Cerebellar cortex (tissue), 1 donor: ENCODE results near the gene RNF214.

ENCODE experiments used
- DNase-seq: peaks from one replicate; pipeline ENCODE4 v3.0.0-alpha.2; 2015; ENCODE audit warnings: low spot score

RNF214 gene

DNA sequence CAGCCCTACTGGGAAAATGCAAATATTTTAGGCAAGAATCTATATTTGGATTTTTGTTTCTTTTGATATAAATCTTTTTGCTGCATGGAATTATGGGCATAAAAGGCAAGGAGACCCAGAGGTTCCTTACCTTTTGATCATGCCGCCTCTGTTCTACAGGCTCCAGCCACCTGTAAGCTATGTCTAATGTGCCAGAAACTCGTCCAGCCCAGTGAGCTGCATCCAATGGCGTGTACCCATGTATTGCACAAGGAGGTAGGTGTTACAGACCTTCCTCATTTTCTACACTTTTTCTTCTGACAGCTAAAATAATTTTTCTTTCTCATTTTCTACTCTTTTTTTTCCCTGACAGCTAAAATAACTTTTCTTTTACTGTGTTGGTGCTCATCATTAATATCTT is 50.5 kb downstream of the RNF214 start:
- no peak for DNase-seq

DNA sequence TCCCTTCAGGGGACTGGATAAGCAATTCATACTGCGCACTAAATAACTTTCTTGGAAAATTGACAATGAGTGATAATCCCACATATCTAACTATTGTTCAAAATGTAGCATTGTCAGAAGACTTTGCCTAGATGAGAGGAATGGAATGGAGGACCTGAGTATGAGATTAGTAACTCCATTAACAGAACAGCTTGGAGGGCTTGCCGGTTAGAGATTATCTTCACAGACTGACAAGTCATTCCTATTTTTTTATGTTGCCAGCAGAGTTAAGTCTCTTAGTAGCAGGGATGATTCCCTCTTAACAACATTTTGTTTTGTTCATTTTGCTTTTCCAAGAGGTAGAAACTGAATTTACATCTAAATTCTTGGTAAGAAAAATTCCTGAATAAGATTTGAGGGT is 51.6 kb downstream of the RNF214 start:
- no peak for DNase-seq

DNA sequence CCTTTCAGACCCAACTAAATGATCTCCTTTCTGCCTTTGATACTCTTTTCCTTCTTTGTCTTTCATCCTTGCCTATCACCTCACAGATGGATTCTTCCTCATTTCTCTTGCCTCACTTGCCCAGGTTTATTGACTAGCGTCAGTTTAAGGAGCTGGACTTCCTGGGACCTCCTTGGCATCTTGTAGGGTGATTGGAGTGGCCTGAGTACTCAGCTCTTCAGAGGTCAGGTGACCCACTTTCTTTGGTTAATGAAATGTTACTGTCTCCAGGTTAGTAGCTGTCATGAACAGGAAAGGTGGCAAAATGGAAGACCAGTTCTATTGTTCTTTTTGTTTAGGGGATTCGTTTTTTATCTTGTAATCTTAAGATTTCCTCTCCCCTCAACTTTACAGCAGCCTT is 54.1 kb downstream of the RNF214 start:
- no peak for DNase-seq

DNA sequence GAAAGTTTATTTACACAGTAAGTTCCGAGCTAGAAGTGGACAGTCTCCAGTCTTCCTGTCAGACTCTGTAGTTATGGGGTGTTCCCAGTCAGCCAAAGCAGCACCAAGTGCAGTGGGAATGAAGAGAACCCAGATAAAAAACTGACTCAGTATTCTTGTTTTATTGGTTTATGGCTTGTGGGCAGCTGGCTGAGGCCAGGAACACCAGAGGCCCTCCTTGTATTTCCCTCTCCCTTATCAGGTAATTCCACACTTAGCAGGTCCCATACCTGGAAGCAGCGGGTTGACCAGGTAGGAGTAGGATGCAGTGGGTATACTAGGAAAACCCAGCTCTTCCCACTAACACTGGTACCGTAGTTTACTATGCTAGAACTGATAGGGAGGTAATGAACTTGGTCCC is 55.2 kb downstream of the RNF214 start:
- DNase-seq: no peak

DNA sequence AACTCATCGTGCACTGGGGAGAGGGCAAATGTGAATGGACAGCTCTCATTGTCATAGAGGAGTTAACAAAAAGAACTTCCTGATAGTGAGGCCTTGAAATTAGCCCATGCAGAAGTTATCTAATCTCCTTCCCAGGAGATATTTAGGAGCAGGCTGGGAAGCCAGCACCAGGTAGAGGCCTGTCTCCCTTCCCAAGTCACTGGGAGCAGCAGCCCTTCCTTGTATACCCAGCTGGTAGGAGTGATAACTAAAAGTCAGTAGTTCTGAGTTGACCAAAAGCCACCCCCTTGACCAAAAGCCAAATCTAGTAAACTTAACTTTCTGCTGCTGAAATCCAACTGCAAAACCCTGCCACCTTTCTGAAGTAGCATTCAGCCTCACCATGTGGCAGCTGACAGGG is 57.3 kb downstream of the RNF214 start:
- DNase-seq: no peak

DNA sequence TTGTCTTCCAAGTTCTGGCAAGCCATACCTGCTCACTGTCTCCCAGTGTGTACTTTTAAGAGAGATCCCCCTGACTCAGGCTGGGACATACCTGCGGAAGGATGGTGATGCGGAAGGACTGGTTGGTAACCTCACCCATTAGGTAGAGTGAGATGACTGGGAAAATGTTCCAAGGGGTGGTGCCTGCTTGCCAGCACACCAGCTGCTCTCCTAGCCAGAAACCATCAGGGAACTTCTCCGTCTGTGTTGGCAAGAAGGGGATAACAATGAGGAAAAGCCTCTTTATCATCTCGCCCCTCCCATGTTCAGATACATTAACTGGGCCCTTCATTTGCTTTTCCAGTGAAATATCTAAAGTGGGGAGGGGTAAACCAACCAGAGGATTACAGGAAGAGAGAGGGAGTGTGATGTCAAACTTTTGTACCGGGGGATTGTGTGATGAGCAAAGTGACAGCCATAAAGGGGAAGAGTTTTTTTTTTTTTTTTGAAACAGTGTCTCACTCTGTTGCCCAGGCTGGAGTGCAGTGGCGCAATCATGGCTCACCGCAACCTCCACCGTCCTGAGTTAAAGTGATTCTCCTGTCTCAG is 58.4 kb downstream of the RNF214 start, which contains the start of gene BACE1-AS:
TSS of gene BACE1-AS (plus strand) at position 538 of the 588 bp plus-strand sequence.
- peak; percentile 52 for DNase-seq

DNA sequence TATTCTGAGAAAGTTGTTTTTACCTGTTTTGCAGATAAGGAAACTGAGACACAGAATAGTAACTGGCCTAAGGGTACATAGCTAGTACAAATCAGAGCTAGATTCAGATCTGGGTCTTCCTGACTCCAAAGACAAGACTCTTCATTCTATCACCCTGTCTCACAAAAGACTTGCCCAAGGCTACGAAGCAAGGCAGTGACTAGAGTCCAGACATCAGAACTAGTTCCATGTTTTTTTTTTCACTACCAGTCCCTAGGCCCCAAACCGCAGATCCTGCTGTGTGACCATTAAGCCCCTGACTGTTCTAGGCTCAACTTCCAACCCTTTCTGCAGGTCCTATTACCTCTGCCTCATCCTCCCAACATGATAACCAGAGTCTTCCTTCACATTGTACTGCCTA is 60.1 kb downstream of the RNF214 start:
- no peak for DNase-seq

DNA sequence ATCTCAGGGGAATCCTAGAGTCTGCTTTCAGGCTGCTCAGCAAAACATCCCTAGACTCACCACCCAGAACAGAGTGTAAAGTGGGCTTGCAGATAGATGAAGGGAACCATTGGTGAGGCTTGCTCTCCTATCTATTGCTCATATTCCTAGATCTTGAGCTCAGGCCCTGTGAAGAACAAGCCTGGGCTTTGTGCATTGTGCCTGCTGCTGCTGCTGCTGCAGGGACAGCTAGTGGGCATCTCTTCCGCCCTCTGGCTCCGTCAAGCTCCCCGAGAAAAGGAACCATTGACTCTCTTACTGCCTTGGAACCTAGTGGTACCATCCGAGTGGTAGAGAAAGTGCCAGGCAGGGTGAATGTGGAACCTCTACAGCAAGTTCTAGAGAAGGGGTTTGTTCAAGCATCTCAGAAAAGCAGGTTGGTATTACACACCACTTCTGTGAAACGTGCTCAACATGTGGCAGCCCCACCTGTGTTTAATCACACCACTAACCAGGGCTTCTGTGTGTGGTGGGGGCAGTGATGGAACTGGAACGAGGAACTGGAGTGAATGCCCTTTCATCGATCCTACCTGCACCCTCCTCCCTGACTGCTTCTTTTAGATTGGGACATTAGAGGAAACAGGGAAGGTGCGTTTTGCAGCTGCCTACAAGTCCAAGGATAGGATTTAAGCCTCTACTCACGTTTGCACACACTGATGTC is 63.1 kb downstream of the RNF214 start:
- no peak for DNase-seq

DNA sequence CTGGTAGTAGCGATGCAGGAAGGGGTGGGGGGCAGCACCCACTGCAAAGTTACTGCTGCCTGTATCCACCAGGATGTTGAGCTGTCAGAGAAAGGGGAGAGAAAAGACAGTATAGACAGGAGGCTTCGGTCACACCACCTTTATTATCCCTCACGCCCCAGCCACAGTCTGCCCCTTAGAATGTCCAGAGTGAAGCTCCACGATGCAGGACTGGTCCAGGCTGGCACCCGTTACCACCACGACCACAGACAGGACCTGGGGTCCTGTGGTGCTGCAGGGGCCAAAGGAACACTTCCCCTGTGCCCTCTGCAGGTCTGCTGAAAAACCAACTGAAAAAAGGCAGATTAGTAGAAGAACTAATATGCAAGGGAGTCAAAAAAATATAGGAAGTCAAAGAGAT is 64.4 kb downstream of the RNF214 start:
- no peak for DNase-seq

DNA sequence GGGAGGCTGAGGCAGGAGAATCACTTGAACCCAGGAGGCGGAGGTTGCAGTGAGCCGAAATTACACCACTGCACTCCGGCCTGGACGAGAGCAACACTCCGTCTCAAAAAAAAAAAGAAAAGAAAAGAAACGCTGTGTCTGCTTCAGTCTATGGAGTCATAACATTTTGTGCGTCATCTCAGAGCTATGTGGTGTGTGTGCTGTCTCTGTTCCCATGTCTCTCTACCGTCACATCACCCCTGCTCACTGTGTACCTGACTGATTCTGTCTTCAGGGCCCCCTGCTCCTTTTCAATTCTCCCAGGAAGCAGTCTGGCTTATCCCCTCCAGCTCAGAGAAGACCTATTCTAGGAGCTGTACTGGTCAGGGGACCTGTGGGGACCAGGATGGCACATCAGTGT is 65.7 kb downstream of the RNF214 start:
- no peak for DNase-seq

DNA sequence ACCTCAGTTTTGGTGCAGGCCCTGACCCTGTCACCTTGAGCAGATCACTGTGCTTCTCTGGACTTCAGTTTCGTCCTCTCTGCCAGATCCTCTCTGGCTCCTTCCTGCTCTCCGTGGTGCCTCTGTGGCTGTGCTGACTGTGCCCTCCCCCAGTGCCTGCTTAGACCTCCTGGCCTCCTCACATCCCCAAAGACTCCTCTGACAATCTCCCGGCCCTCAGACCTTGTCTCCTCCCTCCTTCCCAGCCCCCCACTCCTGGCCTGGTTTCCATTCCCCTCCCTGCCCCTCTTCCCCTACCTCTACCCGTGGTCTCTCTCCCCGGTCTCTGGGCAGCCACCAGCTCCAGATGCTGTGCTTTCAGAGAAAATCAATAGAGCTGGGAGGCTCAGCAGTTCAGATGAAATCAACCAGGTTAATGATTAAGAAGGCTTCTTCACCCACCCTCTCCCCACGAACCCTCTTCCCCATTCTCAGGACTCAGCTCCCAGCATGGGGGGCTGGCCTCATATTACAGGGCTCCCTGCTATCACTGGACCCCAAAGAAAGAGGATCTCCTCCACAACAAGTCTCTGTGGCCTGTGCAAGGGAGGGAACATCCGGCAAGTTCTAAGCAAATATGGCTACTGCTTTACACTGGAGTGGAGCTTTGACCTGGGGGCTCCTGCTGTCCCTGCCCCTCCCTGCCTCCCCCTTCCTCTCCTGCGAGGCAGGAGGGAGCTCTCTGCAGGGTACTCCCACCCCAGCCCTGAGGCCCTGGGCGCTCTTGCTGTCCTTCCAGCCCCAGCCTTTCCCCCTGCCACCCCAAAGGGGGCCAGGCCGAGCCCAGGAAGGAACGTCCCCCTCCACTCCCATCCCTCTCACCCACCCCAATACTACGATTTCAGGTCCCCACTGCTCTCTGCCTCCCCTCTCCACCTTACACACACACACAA is 67.1 kb downstream of the RNF214 start:
- no peak for DNase-seq

DNA sequence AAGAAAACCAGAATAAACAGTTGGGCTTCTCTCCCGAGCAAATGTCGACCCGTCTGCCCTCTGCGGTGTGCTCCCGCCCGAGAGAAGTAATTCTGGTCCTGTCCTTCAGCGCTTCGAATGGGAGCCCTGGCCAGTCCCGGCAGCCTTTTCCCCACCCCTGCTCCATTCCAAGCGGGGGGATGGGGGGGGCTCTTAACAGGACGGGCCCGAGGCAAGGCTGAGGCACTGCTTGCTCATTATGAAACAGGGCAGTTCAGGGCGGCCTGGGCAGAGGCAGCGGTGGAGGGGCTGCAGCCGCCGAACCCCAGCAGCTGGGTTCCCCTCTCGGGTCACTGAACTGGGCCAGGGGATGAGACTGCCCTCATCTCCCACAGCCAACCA is 67.8 kb downstream of the RNF214 start:
- DNase-seq: peak; percentile 23

DNA sequence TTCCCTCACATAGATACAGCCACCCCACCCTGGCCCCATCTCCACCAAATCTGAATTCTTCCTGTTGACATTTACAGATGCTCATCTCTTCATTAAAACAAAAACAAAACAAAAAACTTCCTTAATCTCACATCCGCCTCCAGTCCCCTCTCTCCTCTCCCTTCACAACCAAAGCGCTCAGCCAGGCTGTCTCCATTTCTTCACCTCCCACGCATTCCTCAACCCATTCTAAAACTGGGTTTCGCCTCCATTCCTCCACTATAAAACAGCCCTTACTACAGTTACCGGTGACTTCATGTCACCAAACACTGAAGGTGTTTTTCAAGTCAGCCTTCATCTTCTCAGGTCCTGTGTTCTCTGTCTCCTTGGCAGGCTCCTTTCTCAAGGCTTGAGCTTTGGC is 68.3 kb downstream of the RNF214 start:
- peak; percentile 14 for DNase-seq

DNA sequence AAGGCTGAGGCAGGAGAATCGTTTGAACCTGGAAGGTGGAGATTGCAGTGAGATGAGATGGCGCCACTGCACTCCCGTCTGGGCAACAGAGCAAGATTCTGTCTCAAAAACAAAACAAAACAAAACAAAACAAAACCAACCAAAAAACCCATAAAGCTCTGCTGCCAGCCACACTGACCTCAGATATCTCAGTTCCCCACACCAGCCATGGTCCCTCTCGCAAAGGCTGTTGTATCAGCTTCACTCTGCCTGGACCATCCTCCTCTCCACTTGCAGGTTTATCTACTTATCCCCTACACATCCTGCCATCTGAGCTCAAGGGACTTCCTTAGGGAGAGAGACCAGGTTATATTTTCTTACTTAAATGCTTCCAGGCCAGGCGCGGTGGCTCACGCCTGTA is 69.8 kb downstream of the RNF214 start:
- DNase-seq: no peak

DNA sequence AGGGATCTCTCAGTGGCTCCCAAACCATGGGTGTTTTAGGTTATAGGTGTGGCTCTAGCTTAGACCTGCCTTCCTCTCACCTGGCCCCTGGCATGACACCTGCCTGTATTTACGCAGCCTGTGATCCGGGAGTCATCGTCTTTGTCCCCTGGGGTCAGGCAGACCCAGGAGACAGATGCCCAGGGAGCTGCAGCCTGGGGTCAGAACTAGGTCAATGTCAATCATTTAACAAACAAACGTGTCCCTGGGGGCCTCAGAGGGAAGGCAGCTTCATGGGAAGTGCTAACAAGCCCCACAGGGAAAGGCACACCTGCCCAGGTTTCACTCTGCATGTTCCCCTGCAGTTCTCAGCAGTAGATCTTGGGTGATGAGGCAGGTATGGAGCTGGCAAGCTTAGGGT is 70.6 kb downstream of the RNF214 start:
- no peak for DNase-seq

DNA sequence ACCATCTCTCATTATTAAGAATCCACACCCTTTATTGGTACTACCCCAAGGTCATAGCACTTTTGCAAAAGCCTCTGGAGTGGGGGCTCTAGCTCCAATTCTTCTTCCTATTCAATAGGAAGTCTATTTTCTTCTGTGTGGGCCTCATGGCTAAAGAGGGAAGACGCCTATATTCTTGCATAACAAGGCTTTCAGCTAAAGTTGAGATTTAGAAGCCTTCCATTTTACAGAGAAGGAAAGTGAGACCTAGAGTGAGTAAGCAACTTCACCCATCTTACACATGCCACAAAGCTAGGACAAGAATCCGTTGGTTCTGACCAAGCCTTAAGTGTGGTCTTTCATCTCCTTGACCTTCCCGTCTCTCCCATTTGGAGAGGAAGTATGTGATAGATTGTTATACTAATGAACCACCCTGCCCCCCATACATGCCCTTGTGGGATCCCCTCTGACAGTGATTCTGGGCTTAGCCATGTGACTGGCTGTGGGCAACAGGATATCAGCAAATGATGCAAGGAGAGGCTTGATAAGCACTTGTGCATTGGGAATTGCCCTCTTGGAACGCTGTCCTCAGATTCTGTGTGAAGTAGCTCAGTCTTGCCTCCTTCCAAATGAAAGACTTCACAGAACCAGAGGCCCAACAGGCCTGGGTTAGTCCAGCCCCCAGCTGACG is 71.3 kb downstream of the RNF214 start:
- DNase-seq: no peak

DNA sequence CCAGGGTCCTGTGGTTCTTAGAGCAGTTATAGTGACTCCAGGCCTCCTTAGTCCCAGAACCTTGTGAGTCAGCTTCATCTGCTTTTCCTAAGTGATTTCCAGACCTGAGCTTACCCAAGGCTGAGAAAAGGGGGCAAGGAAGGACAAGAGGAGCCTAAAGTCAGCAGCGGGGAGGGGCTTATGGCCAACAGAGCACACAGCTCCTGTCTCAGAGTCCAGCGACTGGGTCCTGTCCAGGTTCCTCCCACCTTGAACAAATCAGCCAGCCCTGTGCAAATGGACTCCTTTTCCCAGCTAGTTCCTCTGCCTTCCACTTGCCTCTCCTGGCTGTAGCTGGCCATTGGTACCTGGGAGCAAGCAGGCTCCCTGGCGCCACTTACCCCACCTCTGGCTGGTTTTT is 72.7 kb downstream of the RNF214 start:
- no peak for DNase-seq

DNA sequence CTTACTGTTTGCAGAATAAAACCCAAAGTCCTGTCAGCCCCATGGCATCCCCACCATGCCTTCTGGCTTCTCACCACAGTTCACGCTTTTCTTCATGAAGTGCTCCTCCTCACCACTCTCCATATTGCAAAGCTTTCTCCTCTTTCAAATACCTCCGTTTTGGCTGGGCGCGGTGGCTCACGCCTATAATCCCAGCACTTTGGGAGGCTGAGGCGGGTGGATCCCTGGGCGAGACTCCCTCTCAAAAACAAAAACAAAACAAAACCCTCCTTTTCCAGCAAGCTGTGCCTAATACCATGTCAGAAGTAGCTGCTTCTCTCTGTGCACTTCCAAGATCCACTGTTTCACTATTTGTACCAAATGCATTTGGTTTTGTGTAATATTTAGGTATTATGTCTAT is 76.8 kb downstream of the RNF214 start:
- DNase-seq: no peak

DNA sequence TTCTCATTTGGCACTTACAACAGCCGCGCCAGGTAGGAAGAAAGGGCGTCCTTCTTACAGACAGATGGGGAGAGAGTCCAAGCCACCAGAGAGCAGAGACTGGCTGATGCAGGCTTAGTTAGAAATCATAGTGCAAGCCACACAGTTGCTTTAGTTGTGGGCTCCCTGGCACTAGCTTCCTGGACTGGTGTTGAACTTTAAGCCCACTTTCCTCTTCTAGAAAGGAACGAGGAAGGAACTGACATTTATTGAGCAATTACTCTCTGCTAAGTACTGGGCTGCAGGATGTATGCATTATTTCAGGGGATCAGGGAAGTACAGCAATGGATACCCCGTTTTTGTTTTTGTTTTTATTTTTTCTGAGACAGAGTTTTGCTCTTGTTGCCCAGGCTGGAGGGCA is 80.6 kb downstream of the RNF214 start:
- no peak for DNase-seq

DNA sequence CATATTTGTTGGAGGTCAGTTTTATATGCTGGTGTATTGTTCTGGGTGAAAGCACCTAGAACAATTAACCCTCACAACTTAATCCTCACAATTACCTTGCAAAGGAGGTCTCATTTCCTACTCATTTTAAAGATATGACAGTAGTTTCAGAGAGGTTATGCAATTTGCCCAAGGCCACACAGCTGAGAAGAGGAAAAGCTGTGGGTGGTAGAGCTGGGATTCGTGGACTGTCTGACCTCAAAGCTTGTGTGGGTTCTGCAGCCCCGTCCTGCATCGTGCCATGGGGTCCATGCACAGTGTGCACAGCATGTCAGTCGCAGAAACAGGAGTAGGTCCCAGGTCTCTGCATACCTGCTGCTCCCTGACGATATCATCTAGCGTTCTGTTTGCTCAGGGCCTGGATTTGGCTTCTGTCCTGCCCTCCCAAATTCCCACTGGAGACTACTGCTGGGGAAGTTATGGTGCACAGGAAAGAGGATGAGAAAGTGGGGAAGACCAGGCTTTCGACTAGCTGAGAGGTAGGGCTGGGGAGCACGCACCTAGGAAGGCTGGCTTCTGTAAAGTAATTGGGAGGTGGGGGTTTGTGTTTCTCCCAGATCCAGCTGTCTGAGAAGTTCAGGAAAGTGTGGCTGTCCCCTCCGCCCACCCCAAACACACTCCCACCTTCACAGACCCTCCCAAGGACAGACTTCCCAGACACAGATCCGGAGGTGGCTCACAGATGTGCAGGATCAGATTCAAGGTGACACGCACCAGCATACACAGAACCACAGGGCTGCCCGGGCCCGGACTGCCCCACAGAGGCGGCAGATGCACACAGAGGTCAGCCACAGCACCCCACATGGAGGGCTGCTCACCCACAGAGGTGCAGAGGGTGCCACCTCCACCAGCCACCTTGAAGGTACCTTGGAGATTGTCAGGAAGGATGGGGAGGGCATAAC is 81.6 kb downstream of the RNF214 start:
- DNase-seq: no peak

DNA sequence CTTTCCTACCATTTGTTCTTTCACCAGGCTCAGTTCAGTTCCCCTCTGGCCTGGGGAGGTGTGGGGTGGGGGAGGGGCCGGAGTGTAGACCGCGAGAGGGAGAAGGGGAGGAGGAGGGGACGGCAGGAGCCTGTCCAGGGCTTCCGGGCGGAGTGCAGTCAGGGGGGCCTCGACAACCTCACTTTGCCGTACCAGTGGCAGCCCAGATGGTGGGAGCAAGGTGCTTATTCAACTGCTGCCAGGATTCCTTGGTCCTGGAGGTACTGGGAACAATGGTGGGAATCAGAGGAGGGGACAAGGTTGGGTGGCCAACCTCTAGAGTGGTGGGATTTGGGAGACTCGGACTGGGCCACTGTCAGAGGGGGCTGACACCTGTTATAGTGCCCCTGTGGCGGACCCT is 82.4 kb downstream of the RNF214 start:
- no peak for DNase-seq
